Stimulated activated CD4-positive, alpha-beta T cell treated with anti-CD3 and anti-CD28 coated beads, TNF-alpha, amount 100 ng/mL, for 24 hours (primary cell): ENCODE results near the gene PCED1A.
"Not testable (repeated sequence)": the region's sequence is repeated elsewhere in the genome, so short reads cannot be mapped to it uniquely, and the experiment has no call there.

ENCODE experiments used
- DNase-seq, 3 experiments: peaks; one replicate each; pipeline ENCODE4 v3.0.0-alpha.2; 2020; ENCODE audit warnings: low read depth in 3 of 3

The PCED1A gene

GRCh38 chr20:2826655-2827054 lies 13.8 kb downstream of the PCED1A start:
- no peak for DNase-seq

GRCh38 chr20:2825761-2826160 lies 14.7 kb downstream of the PCED1A start:
- no peak for DNase-seq

- DNase-seq: no peak
These were observed 18.4 kb downstream of the PCED1A start for GRCh38 chr20:2822073-2822472.

- DNase-seq: no peak
These were observed 19.3 kb downstream of the PCED1A start for GRCh38 chr20:2820896-2821869.

GRCh38 chr20:2820084-2820895 lies 20.2 kb downstream of the PCED1A start:
- no peak for DNase-seq

- no peak for DNase-seq
These were observed 22.4 kb downstream of the PCED1A start for GRCh38 chr20:2817891-2818595.

GRCh38 chr20:2817341-2817726 lies 23.1 kb downstream of the PCED1A start:
- no peak for DNase-seq

- peak in 1 of 3 experiments; percentile 15 for DNase-seq
These were observed 23.7 kb downstream of the PCED1A start for GRCh38 chr20:2816583-2817340.

- no peak for DNase-seq
These were observed 24.3 kb downstream of the PCED1A start, which contains the start of gene TMEM239 for GRCh38 chr20:2816030-2816582. TMEM239 (plus strand) TSS chr20:2816364; CDS start chr20:2816555, 191 bp downstream.

- DNase-seq: no peak
These were observed 25.1 kb downstream of the PCED1A start for GRCh38 chr20:2815242-2815900.

GRCh38 chr20:2814587-2815051 lies 25.8 kb downstream of the PCED1A start, which contains the start of gene C20orf141:
C20orf141 (plus strand) TSS chr20:2814987; CDS start chr20:2815185, 198 bp downstream.
- DNase-seq: no peak

- no peak for DNase-seq
These were observed 26.4 kb downstream of the PCED1A start for GRCh38 chr20:2814076-2814475.

GRCh38 chr20:2812189-2812588 lies 28.3 kb downstream of the PCED1A start:
- no peak for DNase-seq

GRCh38 chr20:2809690-2810089 lies 30.8 kb downstream of the PCED1A start:
- DNase-seq: no peak

- not testable (repeated sequence) for DNase-seq
These were observed 32.5 kb downstream of the PCED1A start for GRCh38 chr20:2807929-2808328.

- DNase-seq: no peak
These were observed 33.4 kb downstream of the PCED1A start for GRCh38 chr20:2807019-2807418.

GRCh38 chr20:2806351-2806701 lies 34.1 kb downstream of the PCED1A start:
- no peak for DNase-seq

- DNase-seq: no peak
These were observed 34.6 kb downstream of the PCED1A start for GRCh38 chr20:2805689-2806350.

- DNase-seq: no peak
These were observed 35.4 kb downstream of the PCED1A start for GRCh38 chr20:2804852-2805688.
